ENCODE data around the gene FOXP1.

FOXP1 gene

GRCh38 chr3:71048948-71049347 lies 534.6 kb downstream of the FOXP1 start:
- no peak for TF ChIP-seq CTCF (IDR thresholded peaks at IDR 0.05; ENCODE audit: low read depth, low read length)
- H3K4me3 ChIP-seq (replicated peaks in 1 of 2; ENCODE audit: low read depth in 2 of 2, low read length in 2 of 2), result no peak overlapping the region
- DNase-seq (ENCODE audit: low read depth in 2 of 2), result no peak

GRCh38 chr3:71047616-71048531 lies 535.7 kb downstream of the FOXP1 start:
- no peak for DNase-seq (ENCODE audit: low read depth in 2 of 2)
- no peak for TF ChIP-seq CTCF (IDR thresholded peaks at IDR 0.05; ENCODE audit: low read depth, low read length)
- no peak overlapping the region for H3K4me3 ChIP-seq (replicated peaks in 1 of 2; ENCODE audit: low read depth in 2 of 2, low read length in 2 of 2)

GRCh38 chr3:71046791-71047190 lies 536.7 kb downstream of the FOXP1 start:
- TF ChIP-seq CTCF (IDR thresholded peaks at IDR 0.05; ENCODE audit: low read depth, low read length), result no peak
- no peak overlapping the region for H3K4me3 ChIP-seq (replicated peaks in 1 of 2; ENCODE audit: low read depth in 2 of 2, low read length in 2 of 2)
- no peak for DNase-seq (ENCODE audit: low read depth in 2 of 2)

GRCh38 chr3:71045917-71046282 lies 537.6 kb downstream of the FOXP1 start:
- no peak for DNase-seq (ENCODE audit: low read depth in 2 of 2)
- H3K4me3 ChIP-seq (replicated peaks in 1 of 2; ENCODE audit: low read depth in 2 of 2, low read length in 2 of 2), result no peak overlapping the region
- no peak for TF ChIP-seq CTCF (IDR thresholded peaks at IDR 0.05; ENCODE audit: low read depth, low read length)

GRCh38 chr3:71045212-71045916 lies 538.2 kb downstream of the FOXP1 start:
- no peak for TF ChIP-seq CTCF (IDR thresholded peaks at IDR 0.05; ENCODE audit: low read depth, low read length)
- no peak overlapping the region for H3K4me3 ChIP-seq (replicated peaks in 1 of 2; ENCODE audit: low read depth in 2 of 2, low read length in 2 of 2)
- DNase-seq (ENCODE audit: low read depth in 2 of 2), result no peak

- no peak for DNase-seq (ENCODE audit: low read depth in 2 of 2)
- TF ChIP-seq CTCF (IDR thresholded peaks at IDR 0.05; ENCODE audit: low read depth, low read length), result no peak
- no peak overlapping the region for H3K4me3 ChIP-seq (replicated peaks in 1 of 2; ENCODE audit: low read depth in 2 of 2, low read length in 2 of 2)
Observed at GRCh38 chr3:71042759-71043158, 540.8 kb downstream of the FOXP1 start.

Measured in cardiac fibroblast (primary cell).